ENCODE measurements around the gene RHBDL2. TPM values are rescaled to one million over a fixed set of nuclear protein-coding genes. Genes with fewer than 3 reads are reported as not detected.

Gene RHBDL2
- total and polyA plus RNA-seq, 9 of the 15 experiments (the other 6 are each of a cell fraction or from before 2014, with no cell fraction given) = not detected

DNA sequence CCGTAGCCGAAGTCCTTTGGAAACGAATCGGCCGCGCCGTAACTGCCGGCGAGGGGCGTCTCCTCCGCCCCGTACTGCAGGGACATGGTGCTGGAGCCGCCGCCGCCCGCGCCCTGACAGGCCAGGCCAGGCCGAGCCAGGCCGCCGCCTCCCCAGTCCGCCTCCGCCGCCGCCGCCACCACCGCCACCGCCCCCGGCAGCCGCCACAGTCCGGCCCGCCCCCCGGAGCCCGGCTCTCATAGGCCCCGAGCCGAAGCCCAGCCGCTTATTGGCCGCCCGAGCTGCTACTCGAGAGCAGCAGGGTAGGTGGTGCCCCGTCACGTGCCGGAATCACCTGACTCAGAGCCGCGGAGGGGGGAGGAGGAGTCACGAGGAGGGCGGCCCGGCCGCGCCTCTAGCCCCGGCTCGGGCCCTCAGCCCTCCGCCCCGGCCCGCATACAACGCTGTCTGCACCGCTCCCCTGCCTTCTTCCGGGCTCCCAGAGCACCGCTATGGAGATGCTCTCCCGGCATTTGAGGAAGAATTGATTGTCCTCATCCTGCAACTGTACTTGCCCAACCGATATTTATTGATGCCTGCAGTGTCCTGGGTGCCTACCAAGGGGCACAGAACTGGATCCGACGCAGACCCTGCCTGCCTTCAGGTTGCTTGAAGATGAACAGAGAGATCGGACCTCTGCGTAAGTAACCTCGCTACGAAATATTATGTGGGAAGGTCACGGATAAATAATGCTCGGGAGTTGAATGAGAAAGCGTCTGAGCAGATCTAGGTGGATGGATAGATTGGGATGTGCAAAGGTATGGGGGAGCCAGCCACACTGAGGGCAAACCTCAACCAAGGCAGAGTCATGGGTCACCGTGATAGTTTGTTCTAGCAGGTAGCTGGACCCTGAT is 81.8 kb downstream of the RHBDL2 start, which contains the start of gene RRAGC (continued):
- TF ChIP-seq HMGN3 (IDR thresholded peaks at IDR 0.05; ENCODE audit: borderline replicate concordance, extremely low read depth, insufficient read length, low read depth, low read length) (peak; percentile 97), FOXK1 (CRISPR knock-in tag; IDR thresholded peaks at IDR 0.05; ENCODE audit: borderline replicate concordance) (peak; percentile 66; the same call in 1 of the 2 replicates), PML (IDR thresholded peaks at IDR 0.05; ENCODE audit: low read length) (no peak), CBX2 (IDR thresholded peaks at IDR 0.05; ENCODE audit: insufficient read depth, low read length, poor library complexity, severe bottlenecking) (no peak), TRIM28 (IDR thresholded peaks at IDR 0.05) (peak; percentile 61; the same call in 1 of the 2 replicates), TAF7 (tag; IDR thresholded peaks at IDR 0.05) (no peak), EP300 (IDR thresholded peaks at IDR 0.05; ENCODE audit: low read length) (peak; percentile 65; the same call in 1 of the 2 replicates), BDP1 (IDR thresholded peaks at IDR 0.05; ENCODE audit: insufficient read depth, insufficient read length) (no peak), SMARCC2 (IDR thresholded peaks at IDR 0.05; ENCODE audit: low read depth) (no peak), NFIC (IDR thresholded peaks at IDR 0.05) (no peak), SMARCA5 (IDR thresholded peaks at IDR 0.05) (no peak), TEAD2 (tag; IDR thresholded peaks at IDR 0.05) (no peak), ZNF778 (CRISPR knock-in tag; IDR thresholded peaks at IDR 0.05) (no peak)
- TF ChIP-seq, protein P1, sequence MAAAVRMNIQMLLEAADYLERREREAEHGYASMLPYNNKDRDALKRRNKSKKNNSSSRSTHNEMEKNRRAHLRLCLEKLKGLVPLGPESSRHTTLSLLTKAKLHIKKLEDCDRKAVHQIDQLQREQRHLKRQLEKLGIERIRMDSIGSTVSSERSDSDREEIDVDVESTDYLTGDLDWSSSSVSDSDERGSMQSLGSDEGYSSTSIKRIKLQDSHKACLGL (CRISPR knock-in tag; IDR thresholded peaks at IDR 0.05; ENCODE audit: borderline replicate concordance, poor library complexity, severe bottlenecking) = no peak
- TF ChIP-seq, protein P2, sequence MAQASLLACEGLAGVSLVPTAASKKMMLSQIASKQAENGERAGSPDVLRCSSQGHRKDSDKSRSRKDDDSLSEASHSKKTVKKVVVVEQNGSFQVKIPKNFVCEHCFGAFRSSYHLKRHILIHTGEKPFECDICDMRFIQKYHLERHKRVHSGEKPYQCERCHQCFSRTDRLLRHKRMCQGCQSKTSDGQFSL (CRISPR knock-in tag; IDR thresholded peaks at IDR 0.05) = no peak
- TF ChIP-seq, protein P2 (tag; IDR thresholded peaks at IDR 0.05) = peak in 1 of 2 experiments; percentile 39; a peak in 1 of 4 replicates
- TF ChIP-seq, protein P3, sequence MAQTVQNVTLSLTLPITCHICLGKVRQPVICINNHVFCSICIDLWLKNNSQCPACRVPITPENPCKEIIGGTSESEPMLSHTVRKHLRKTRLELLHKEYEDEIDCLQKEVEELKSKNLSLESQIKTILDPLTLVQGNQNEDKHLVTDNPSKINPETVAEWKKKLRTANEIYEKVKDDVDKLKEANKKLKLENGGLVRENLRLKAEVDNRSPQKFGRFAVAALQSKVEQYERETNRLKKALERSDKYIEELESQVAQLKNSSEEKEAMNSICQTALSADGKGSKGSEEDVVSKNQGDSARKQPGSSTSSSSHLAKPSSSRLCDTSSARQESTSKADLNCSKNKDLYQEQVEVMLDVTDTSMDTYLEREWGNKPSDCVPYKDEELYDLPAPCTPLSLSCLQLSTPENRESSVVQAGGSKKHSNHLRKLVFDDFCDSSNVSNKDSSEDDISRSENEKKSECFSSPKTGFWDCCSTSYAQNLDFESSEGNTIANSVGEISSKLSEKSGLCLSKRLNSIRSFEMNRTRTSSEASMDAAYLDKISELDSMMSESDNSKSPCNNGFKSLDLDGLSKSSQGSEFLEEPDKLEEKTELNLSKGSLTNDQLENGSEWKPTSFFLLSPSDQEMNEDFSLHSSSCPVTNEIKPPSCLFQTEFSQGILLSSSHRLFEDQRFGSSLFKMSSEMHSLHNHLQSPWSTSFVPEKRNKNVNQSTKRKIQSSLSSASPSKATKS (CRISPR knock-in tag; IDR thresholded peaks at IDR 0.05) = no peak
- TF ChIP-seq, protein P4, sequence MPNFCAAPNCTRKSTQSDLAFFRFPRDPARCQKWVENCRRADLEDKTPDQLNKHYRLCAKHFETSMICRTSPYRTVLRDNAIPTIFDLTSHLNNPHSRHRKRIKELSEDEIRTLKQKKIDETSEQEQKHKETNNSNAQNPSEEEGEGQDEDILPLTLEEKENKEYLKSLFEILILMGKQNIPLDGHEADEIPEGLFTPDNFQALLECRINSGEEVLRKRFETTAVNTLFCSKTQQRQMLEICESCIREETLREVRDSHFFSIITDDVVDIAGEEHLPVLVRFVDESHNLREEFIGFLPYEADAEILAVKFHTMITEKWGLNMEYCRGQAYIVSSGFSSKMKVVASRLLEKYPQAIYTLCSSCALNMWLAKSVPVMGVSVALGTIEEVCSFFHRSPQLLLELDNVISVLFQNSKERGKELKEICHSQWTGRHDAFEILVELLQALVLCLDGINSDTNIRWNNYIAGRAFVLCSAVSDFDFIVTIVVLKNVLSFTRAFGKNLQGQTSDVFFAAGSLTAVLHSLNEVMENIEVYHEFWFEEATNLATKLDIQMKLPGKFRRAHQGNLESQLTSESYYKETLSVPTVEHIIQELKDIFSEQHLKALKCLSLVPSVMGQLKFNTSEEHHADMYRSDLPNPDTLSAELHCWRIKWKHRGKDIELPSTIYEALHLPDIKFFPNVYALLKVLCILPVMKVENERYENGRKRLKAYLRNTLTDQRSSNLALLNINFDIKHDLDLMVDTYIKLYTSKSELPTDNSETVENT (CRISPR knock-in tag; IDR thresholded peaks at IDR 0.05) = peak; percentile 57
- TF ChIP-seq, protein P5, sequence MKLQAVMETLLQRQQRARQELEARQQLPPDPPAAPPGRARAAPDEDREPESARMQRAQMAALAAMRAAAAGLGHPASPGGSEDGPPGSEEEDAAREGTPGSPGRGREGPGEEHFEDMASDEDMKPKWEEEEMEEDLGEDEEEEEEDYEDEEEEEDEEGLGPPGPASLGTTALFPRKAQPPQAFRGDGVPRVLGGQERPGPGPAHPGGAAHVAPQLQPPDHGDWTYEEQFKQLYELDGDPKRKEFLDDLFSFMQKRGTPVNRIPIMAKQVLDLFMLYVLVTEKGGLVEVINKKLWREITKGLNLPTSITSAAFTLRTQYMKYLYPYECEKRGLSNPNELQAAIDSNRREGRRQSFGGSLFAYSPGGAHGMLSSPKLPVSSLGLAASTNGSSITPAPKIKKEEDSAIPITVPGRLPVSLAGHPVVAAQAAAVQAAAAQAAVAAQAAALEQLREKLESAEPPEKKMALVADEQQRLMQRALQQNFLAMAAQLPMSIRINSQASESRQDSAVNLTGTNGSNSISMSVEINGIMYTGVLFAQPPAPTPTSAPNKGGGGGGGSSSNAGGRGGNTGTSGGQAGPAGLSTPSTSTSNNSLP (IDR thresholded peaks at IDR 0.05; ENCODE audit: borderline replicate concordance, low read depth, low read length) = no peak

Data from K562 (cell line).